ENCODE measurements around the gene CENPC.
"Not testable (repeated sequence)": the region's sequence is repeated elsewhere in the genome, so short reads cannot be mapped to it uniquely, and the experiment has no call there.

The CENPC gene

DNA sequence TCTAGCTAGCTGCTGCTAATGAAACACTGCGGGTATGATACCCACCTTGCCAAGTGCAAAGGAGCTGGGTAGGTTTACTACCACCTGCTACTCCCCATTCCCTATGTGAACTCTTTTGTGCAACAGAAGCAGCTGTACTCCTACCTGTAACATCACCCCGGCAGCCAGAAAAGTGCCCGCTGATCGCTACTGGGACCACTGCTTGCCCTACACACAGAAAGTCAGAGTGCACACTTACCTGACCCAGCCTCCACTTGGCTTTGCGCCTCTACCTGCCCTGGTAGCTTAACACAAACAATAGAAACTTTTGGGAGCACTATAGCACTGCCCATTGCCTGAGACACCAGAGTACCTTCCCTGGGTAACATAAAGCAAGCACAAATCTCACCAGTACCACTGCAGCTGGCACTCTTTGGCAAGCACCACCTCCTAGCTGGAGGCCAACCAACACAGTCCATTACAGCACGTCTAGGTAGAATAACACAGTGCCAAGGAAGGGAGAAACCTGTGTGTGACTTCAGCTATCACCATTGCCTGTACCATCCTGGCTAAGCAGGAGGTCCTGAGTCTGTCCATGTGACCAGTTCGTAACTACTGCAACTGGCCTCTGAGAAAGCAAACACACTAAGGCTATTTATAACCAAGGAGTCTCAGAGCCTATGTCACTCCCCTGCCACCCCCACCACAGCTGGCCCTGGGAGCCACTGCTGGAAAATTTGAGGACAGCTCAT, 80.1 kb downstream of the CENPC start:
- no peak for DNase-seq

DNA sequence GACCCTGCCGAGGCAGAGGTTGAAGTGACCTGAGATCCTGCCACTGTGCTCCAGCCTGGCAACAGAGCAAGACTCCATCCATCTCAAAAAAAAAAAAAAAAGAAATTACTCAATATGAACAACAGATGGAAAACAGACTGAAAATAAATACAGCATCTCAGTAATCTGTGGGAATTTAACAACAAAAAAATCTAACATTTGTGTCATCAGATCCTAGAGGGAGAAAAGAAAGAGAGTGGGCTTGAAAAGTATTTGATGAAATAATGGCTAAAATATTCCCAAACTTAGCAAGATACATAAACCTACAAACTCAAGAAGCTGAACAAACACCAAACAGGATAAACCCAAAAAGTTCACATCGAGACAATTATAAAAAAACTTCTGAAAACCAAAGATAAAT, 84.7 kb downstream of the CENPC start:
- no peak for DNase-seq

- no peak for DNase-seq
Observed at GRCh38 chr4:67459164-67459563, 86.1 kb downstream of the CENPC start.

DNA sequence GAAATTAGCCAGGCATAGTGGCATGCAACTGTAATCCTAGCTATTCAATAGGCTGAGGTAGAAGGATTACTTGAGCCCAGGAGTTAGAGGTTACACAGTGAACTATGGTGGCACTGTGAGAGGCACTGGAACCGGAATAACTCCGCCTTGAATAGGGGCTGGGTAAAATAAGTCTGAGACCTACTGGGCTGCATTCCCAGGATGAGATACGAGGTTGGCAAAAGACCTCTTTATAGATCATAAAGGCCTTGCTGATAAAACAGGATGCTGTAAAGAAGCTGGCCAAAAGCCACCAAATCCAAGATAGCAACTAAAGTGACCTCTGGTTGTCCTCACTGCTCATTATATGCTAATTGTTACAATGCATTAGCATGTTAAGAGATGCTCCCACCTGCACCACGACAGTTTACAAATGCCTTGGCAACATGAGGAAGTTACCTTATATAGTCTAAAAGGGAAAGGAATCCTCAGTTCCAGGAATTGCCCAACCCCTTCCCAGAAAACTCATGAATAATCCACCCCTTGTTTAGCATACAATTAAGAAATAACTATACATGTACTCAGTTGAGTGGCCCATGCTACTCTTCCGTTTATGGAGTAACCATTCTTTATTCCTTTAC, 88.6 kb downstream of the CENPC start:
- DNase-seq = no peak

GRCh38 chr4:67452846-67453205, 92.5 kb downstream of the CENPC start:
- not testable (repeated sequence) for DNase-seq

DNA sequence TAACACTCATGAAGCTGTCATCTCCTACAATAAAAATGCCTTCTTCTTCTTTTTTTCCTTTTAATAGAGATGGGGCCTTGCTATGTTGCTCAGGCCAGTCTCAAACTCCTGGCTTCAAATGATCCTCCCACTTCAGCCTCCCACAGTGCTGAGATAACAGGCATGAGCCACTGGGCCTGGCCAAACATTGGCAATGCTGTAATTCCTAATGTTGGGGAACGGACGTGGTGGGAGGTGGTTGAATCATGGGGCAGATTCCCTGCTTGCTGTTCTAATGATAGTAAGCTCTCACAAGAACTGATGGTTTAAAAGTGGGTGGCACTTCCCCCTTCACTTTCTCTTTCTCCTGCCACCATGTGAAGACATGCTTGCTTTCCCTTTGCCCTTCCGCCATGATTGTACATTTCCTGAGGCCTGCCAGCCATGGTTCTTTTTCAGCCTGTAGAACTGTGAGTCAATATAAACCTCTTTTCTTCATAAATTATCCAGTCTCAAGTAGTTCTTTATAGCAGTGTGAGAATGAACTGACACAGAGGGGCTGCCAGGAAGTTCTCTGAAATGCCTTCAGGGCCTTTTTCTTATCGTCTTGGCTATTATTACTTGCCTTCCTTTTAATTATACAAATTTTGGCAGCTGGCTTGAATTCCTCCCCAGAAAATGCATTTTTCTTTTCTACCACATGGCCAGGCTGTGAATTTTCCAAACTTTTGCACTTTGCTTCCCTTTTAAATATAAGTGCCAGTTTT, 93.0 kb downstream of the CENPC start:
- no peak for DNase-seq

DNA sequence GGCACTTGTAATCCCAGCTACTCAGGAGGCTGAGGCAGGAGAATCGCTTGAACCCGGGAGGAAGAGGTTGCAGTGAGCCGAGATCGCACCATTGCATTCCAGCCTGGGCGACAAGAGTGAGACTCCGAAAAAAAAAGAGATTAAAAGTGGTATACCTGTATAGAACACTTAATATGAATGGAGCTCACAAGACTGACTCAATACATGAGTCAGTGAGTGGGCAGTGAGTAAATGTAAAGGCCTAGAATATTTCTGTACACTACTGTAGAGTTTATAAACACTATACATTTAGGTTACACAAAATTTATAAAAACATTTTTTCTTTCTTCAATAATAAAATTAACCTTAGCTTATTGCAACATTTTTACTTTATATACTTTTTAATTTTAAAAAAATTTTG, 93.8 kb downstream of the CENPC start:
- DNase-seq = no peak

- DNase-seq = no peak
Observed at GRCh38 chr4:67448621-67449020, 96.7 kb downstream of the CENPC start.

DNA sequence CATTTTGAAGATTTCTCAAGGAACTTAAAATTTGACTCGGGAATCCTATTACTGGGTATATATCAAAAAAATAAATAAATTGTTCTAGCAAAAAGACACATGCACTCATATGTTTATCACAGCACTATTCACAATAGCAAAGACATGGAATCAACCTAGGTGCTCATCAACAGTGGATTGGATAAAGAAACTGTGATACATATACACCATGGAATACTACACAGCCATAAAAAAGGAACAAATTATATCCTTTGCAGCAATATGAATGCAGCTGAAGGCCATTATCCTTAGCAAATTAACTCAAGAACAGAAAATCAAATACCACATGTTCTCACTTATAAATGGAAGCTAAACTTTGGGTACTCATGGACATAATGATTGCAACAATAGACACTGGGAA, 97.4 kb downstream of the CENPC start:
- no peak for DNase-seq

GRCh38 chr4:67446811-67447210, 98.5 kb downstream of the CENPC start:
- no peak for DNase-seq

DNA sequence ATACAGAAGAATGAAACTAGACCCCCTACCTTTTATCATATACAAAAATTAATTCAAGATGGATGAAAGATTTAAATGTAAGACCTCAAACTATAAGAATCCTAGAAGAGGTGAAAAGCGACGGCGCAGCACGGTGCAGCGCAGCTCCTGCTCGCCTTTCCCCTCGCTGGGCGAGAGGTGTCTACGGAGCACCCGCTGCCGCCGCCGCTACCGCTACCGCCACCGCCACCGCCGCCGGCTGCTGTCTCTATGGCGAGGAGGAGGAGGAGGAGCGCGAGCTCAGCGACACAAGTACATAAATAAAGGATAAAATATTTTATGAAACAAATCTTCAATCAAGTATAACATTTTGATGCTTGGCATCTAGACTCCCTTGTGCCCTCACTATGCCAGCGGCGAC, 99.4 kb downstream of the CENPC start:
- not testable (repeated sequence) for DNase-seq

DNA sequence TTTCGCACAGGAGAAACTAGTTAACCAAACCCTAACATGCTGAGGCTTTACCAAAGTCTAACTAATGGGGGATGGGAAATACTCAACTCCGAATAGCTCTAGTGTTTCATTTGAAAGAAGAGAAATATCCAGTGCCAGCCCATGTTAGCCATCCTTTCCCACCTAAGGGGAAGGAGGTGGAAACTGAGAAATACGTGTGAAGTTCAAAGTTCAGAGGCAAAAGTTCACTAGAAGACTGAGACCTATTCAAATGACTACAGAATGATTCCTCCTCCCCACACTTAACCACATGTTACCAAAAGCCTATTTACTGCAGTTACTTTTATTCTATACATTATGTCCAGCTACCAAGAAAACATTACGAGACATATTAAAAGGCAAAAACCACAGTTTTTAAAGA, 106.3 kb downstream of the CENPC start:
- no peak for DNase-seq

- DNase-seq = no peak
Observed at GRCh38 chr4:67437974-67438713, 107.2 kb downstream of the CENPC start.

DNA sequence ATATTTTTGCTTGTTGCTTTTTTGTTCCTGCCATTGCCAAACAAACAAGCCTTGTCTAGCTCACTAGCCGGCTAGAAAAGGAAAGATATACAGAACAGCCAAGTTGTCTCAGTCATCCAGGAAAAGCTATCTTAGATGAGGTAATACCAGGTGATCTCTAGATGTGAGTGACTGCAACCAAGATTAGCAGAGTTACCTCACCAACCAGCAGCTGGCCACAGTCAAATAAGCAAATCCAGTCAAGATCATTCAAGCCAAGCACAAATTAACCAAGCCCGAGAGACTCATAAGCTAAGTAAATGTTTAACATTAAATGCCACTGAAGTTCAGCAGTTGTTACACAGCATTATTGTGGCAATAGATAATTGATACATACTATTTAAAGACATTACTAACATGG, 108.6 kb downstream of the CENPC start:
- DNase-seq = no peak

DNA sequence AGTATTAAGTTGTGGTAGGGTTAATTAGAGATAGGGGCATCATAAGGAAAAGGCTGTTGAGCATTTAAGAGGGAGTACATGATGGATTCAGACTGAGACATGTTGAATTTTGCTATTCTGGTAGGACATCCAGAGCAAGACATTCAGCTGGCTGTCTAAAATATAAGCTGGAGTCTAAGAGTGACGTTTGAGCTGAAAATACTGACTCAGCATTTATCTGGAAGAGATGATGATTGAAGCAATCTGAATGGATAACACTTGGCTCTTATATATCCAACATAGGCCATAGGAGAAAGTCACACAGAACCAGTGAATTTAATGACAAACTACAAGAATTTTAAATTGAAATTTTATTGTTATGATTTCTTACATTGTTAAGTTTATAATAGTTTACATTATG, 114.3 kb downstream of the CENPC start:
- DNase-seq = no peak

- DNase-seq = no peak
Observed at GRCh38 chr4:67428819-67429218, 116.5 kb downstream of the CENPC start.
